OCI-LY7 (cell line): ENCODE data around the gene C2CD4C.

ENCODE experiments used
- EZH2phosphoT487 ChIP-seq: fragments of 200-600 bp; sonication (generic); IDR thresholded peaks from 2 replicates; pipeline ENCODE4 v1.6.1; 2018; ENCODE audit warnings: low read depth, borderline replicate concordance, mild to moderate bottlenecking, mixed run types, antibody characterized with exemption, low read length, moderate library complexity, mixed read lengths
- TF ChIP-seq, protein P1 (sequence below): fragments of 200-600 bp; sonication (generic); conservative IDR thresholded peaks from 2 replicates; pipeline ENCODE4 v1.5.1; 2014; ENCODE audit warnings: mild to moderate bottlenecking, antibody characterized with exemption, low read length, moderate library complexity, mixed read lengths

DNA sequence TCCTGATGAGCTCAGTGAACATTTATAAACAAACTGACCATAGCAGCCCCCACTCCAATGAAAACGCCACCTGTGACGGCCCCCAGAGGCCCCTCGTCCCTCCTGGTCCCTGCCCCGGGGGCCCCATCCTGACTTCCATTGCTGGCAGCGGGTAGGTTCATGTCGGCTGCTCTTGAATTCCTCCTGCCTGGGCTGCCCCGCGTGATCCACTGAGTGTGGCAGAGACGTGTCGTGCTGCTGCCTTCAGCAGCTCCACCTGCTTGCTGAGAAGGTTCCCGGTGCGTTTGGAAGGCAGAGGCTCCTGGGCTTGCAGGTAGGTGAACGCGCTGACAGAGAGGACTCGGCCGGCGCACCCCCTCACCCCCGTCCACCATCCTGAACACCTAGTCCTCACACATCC lies 11.6 kb downstream of the C2CD4C start:
- TF ChIP-seq, protein P1, sequence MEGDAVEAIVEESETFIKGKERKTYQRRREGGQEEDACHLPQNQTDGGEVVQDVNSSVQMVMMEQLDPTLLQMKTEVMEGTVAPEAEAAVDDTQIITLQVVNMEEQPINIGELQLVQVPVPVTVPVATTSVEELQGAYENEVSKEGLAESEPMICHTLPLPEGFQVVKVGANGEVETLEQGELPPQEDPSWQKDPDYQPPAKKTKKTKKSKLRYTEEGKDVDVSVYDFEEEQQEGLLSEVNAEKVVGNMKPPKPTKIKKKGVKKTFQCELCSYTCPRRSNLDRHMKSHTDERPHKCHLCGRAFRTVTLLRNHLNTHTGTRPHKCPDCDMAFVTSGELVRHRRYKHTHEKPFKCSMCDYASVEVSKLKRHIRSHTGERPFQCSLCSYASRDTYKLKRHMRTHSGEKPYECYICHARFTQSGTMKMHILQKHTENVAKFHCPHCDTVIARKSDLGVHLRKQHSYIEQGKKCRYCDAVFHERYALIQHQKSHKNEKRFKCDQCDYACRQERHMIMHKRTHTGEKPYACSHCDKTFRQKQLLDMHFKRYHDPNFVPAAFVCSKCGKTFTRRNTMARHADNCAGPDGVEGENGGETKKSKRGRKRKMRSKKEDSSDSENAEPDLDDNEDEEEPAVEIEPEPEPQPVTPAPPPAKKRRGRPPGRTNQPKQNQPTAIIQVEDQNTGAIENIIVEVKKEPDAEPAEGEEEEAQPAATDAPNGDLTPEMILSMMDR, result no peak
- TF ChIP-seq EZH2phosphoT487, result no peak
